Measurements from ENCODE around the gene HAT1. TPM values are rescaled to one million over a fixed set of nuclear protein-coding genes. Genes with fewer than 3 reads are reported as not detected.
"Not testable (repeated sequence)": the region's sequence is repeated elsewhere in the genome, so short reads cannot be mapped to it uniquely, and the experiment has no call there.

Gene HAT1
- total RNA-seq, 1 experiment from 2014 or later, result 56.8 TPM

DNA sequence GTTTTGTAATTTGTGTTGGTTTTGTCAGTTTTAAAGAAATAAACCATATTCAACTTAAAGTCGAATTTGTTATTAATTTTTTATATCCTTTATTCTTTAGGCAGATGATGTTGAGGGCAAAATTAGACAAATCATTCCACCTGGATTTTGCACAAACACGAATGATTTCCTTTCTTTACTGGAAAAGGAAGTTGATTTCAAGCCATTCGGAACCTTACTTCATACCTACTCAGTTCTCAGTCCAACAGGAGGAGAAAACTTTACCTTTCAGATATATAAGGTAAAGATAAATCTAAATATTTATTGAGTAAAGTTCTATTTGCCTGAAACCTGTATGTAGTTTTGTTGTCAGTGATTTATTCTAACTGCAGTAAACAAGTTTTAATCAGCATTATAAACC is 43.0 kb downstream of the HAT1 start:
- Histone ChIP-seq H3K4me3 (ENCODE audit: low read length) (no peak overlapping the region), H3K4me1 (ENCODE audit: low read length) (no peaks in the 10 kb centered on the region; the same call in 1 of the 2 replicates), H3K36me3 (ENCODE audit: insufficient read depth, low read length) (peaks cover 43% of the 10 kb centered on the region), H3K9ac (ENCODE audit: low read length) (no peak overlapping the region), H3K79me2 (ENCODE audit: low read length) (peaks cover 50% of the 10 kb centered on the region), H3K27ac (ENCODE audit: low read length) (no peak overlapping the region), H3K27me3 (ENCODE audit: low read length) (no peaks in the 10 kb centered on the region), H2AFZ (ENCODE audit: low read length) (no peak overlapping the region), H4K20me1 (ENCODE audit: insufficient read depth, low read depth, low read length) (no peaks in the 10 kb centered on the region), H3K9me2 (replicated peaks; ENCODE audit: insufficient read depth, low read length) (no peaks in the 10 kb centered on the region), H3K4me2 (ENCODE audit: low read depth, low read length, poor library complexity, severe bottlenecking) (no peak overlapping the region), H3K9me3 (ENCODE audit: low read length) (no peaks in the 10 kb centered on the region)
- no peak for DNase-seq

DNA sequence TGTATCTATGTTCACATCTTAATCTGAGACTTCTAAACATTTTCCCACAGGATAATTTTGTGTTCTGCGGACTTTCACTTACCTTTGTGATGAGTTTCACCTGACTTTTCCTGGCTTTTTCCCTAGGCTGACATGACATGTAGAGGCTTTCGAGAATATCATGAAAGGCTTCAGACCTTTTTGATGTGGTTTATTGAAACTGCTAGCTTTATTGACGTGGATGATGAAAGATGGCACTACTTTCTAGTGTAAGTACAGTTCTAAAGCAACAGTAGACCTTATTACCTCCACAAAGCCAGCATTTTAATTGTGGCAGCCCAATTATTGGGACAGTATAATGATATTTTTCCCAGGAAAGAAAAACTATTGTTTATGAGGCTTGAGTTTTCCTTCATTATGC is 43.4 kb downstream of the HAT1 start:
- H3K9me2 ChIP-seq (replicated peaks; ENCODE audit: insufficient read depth, low read length), result no peaks in the 10 kb centered on the region
- no peak overlapping the region for H3K27ac ChIP-seq (ENCODE audit: low read length)
- H3K27me3 ChIP-seq (ENCODE audit: low read length), result no peaks in the 10 kb centered on the region
- H4K20me1 ChIP-seq (ENCODE audit: insufficient read depth, low read depth, low read length), result no peaks in the 10 kb centered on the region
- H3K4me3 ChIP-seq (ENCODE audit: low read length), result no peak overlapping the region
- no peaks in the 10 kb centered on the region; the same call in 1 of the 2 replicates for H3K4me1 ChIP-seq (ENCODE audit: low read length)
- peaks cover 43% of the 10 kb centered on the region for H3K36me3 ChIP-seq (ENCODE audit: insufficient read depth, low read length)
- DNase-seq, result no peak
- H3K9ac ChIP-seq (ENCODE audit: low read length), result no peak overlapping the region
- no peak overlapping the region for H3K4me2 ChIP-seq (ENCODE audit: low read depth, low read length, poor library complexity, severe bottlenecking)
- H3K79me2 ChIP-seq (ENCODE audit: low read length), result peaks cover 46% of the 10 kb centered on the region
- no peak overlapping the region for H2AFZ ChIP-seq (ENCODE audit: low read length)
- no peaks in the 10 kb centered on the region for H3K9me3 ChIP-seq (ENCODE audit: low read length)

DNA sequence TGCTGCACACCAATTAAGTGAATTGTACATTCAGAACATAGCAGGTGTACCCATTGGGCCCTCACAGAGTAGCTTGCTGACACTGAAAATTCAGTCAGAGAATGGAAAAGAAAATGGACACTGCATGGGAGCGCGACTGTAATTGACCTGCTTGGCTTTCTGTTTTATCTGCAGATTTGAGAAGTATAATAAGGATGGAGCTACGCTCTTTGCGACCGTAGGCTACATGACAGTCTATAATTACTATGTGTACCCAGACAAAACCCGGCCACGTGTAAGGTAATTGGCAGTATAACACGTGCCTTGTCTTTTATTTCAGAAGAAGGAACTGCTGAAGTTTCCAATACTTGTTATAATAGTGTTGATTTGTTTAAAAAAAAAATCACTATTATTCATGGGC is 44.0 kb downstream of the HAT1 start:
- Histone ChIP-seq H3K27me3 (ENCODE audit: low read length) (no peaks in the 10 kb centered on the region), H3K9me2 (replicated peaks; ENCODE audit: insufficient read depth, low read length) (no peaks in the 10 kb centered on the region), H3K36me3 (ENCODE audit: insufficient read depth, low read length) (peaks cover 43% of the 10 kb centered on the region), H3K27ac (ENCODE audit: low read length) (no peak overlapping the region), H3K4me3 (ENCODE audit: low read length) (no peak overlapping the region), H3K4me1 (ENCODE audit: low read length) (no peaks in the 10 kb centered on the region; the same call in 1 of the 2 replicates), H3K9me3 (ENCODE audit: low read length) (no peaks in the 10 kb centered on the region), H4K20me1 (ENCODE audit: insufficient read depth, low read depth, low read length) (no peaks in the 10 kb centered on the region), H3K79me2 (ENCODE audit: low read length) (peaks cover 40% of the 10 kb centered on the region), H3K4me2 (ENCODE audit: low read depth, low read length, poor library complexity, severe bottlenecking) (no peak overlapping the region), H3K9ac (ENCODE audit: low read length) (no peak overlapping the region), H2AFZ (ENCODE audit: low read length) (no peak overlapping the region)
- DNase-seq, result no peak

DNA sequence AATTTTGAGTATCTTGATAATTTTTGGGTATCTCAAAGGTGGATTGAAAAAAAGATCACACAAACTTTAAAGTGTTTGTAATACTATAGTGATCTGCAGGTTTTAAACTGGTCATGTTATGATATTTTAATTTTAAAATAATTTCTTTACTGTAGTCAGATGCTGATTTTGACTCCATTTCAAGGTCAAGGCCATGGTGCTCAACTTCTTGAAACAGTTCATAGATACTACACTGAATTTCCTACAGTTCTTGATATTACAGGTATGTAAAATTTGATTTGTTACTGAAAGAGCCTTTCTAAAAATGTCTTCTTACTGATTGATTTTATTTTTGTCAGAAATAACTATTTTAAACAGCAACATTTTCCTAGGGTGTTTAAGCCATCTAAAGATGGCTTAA is 44.4 kb downstream of the HAT1 start:
- no peak overlapping the region for H2AFZ ChIP-seq (ENCODE audit: low read length)
- H3K4me2 ChIP-seq (ENCODE audit: low read depth, low read length, poor library complexity, severe bottlenecking), result no peak overlapping the region
- no peak overlapping the region for H3K9ac ChIP-seq (ENCODE audit: low read length)
- no peak for DNase-seq
- H3K36me3 ChIP-seq (ENCODE audit: insufficient read depth, low read length), result peaks cover 43% of the 10 kb centered on the region
- no peak overlapping the region for H3K27ac ChIP-seq (ENCODE audit: low read length)
- no peaks in the 10 kb centered on the region for H3K9me3 ChIP-seq (ENCODE audit: low read length)
- no peaks in the 10 kb centered on the region for H3K9me2 ChIP-seq (replicated peaks; ENCODE audit: insufficient read depth, low read length)
- H4K20me1 ChIP-seq (ENCODE audit: insufficient read depth, low read depth, low read length), result no peaks in the 10 kb centered on the region
- no peak overlapping the region for H3K4me3 ChIP-seq (ENCODE audit: low read length)
- H3K79me2 ChIP-seq (ENCODE audit: low read length), result peaks cover 36% of the 10 kb centered on the region
- no peaks in the 10 kb centered on the region; the same call in 1 of the 2 replicates for H3K4me1 ChIP-seq (ENCODE audit: low read length)
- H3K27me3 ChIP-seq (ENCODE audit: low read length), result no peaks in the 10 kb centered on the region

DNA sequence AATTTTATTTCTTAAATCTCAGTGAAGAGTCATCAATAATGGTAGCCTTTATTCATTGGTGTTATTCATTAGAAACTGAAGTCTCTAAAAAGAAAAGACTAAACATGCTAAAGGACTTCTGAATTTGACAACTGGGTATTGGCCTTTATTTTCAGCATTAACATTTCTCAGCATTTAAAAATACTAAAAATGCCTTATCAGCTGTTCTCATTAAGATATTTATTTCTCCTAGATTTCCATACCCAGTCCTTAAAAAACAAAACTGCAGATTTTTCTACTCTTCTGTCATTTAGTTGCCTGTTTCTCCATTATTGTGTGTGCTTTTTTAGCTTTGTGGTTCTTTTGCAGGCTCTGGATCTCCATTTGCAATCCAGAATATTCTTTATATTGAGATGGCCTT is 46.2 kb downstream of the HAT1 start:
- Histone ChIP-seq H3K27ac (ENCODE audit: low read length) (no peak overlapping the region), H3K9ac (ENCODE audit: low read length) (no peak overlapping the region), H3K9me3 (ENCODE audit: low read length) (no peaks in the 10 kb centered on the region), H3K4me1 (ENCODE audit: low read length) (no peaks in the 10 kb centered on the region; the same call in 1 of the 2 replicates), H2AFZ (ENCODE audit: low read length) (no peak overlapping the region), H3K36me3 (ENCODE audit: insufficient read depth, low read length) (peaks cover 43% of the 10 kb centered on the region), H3K79me2 (ENCODE audit: low read length) (peaks cover 22% of the 10 kb centered on the region), H3K9me2 (replicated peaks; ENCODE audit: insufficient read depth, low read length) (no peaks in the 10 kb centered on the region), H4K20me1 (ENCODE audit: insufficient read depth, low read depth, low read length) (no peaks in the 10 kb centered on the region), H3K4me2 (ENCODE audit: low read depth, low read length, poor library complexity, severe bottlenecking) (no peak overlapping the region), H3K27me3 (ENCODE audit: low read length) (no peaks in the 10 kb centered on the region), H3K4me3 (ENCODE audit: low read length) (no peak overlapping the region)
- DNase-seq, result no peak

DNA sequence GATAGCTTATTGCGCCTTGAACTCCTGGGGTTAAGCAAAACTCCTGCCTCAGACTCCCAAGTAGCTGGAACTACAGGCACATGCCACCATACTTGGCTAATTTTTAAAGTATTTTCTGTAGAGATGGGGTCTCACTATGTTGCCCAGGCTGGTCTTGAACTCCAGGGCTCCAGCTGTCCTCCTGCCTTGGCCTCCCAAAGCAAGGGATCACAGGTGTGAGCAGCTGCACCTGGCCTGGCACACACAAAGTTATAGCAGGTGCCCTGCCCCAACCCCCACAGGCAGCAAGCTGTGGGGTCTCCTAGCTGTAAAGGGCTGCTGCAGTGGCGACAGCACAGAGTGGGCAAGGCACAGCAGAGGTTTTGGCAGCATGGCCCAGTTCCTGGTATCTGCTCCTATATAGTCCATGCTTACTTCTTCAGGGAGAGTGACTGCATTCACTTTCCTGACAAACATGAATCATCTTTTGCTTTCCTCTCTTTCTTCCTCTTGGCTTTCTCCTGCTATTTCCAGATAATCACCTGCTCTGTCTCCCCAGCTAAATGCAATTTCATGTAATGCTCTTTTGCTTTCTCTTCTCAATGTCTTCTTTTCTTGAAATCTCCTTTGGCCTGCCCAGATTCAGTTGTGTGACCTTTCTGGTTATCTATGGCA is 50.2 kb downstream of the HAT1 start:
- H3K9ac ChIP-seq (ENCODE audit: low read length), result no peak overlapping the region
- H3K79me2 ChIP-seq (ENCODE audit: low read length), result peaks cover 11% of the 10 kb centered on the region
- H2AFZ ChIP-seq (ENCODE audit: low read length), result no peak overlapping the region
- H3K4me1 ChIP-seq (ENCODE audit: low read length), result no peaks in the 10 kb centered on the region; the same call in 1 of the 2 replicates
- H3K27ac ChIP-seq (ENCODE audit: low read length), result no peak overlapping the region
- H3K4me3 ChIP-seq (ENCODE audit: low read length), result no peak overlapping the region
- H3K9me2 ChIP-seq (replicated peaks; ENCODE audit: insufficient read depth, low read length), result no peaks in the 10 kb centered on the region
- H3K4me2 ChIP-seq (ENCODE audit: low read depth, low read length, poor library complexity, severe bottlenecking), result no peak overlapping the region
- no peaks in the 10 kb centered on the region for H3K9me3 ChIP-seq (ENCODE audit: low read length)
- DNase-seq, result no peak
- H3K27me3 ChIP-seq (ENCODE audit: low read length), result no peaks in the 10 kb centered on the region
- no peaks in the 10 kb centered on the region for H4K20me1 ChIP-seq (ENCODE audit: insufficient read depth, low read depth, low read length)
- H3K36me3 ChIP-seq (ENCODE audit: insufficient read depth, low read length), result peaks cover 38% of the 10 kb centered on the region; the same call in 1 of the 2 replicates

DNA sequence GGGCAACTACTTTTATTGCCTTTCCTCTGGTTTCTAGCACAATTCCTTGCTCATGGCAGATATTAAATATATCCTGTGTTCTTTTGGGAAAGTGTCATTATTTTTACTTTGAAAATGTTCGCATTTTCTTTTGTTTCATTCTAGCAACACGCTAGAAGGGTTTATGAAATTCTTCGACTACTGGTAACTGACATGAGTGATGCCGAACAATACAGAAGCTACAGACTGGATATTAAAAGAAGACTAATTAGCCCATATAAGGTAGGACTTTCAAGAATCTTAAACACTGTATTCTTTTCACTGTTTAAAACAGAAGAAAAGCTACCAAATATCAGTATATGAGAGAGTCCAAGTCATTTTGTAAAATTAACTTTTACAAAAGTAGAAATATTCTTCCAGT is 56.8 kb downstream of the HAT1 start:
- no peaks in the 10 kb centered on the region for H3K9me3 ChIP-seq (ENCODE audit: low read length)
- no peaks in the 10 kb centered on the region for H3K9me2 ChIP-seq (replicated peaks; ENCODE audit: insufficient read depth, low read length)
- no peaks in the 10 kb centered on the region for H4K20me1 ChIP-seq (ENCODE audit: insufficient read depth, low read depth, low read length)
- no peaks in the 10 kb centered on the region for H3K27me3 ChIP-seq (ENCODE audit: low read length)
- no peak overlapping the region for H3K27ac ChIP-seq (ENCODE audit: low read length)
- no peak for DNase-seq
- no peak overlapping the region for H3K9ac ChIP-seq (ENCODE audit: low read length)
- no peak overlapping the region for H2AFZ ChIP-seq (ENCODE audit: low read length)
- no peak overlapping the region for H3K4me2 ChIP-seq (ENCODE audit: low read depth, low read length, poor library complexity, severe bottlenecking)
- peaks cover 16% of the 10 kb centered on the region for H3K79me2 ChIP-seq (ENCODE audit: low read length)
- peaks cover 50% of the 10 kb centered on the region for H3K36me3 ChIP-seq (ENCODE audit: insufficient read depth, low read length)
- H3K4me3 ChIP-seq (ENCODE audit: low read length), result no peak overlapping the region
- no peaks in the 10 kb centered on the region for H3K4me1 ChIP-seq (ENCODE audit: low read length)

DNA sequence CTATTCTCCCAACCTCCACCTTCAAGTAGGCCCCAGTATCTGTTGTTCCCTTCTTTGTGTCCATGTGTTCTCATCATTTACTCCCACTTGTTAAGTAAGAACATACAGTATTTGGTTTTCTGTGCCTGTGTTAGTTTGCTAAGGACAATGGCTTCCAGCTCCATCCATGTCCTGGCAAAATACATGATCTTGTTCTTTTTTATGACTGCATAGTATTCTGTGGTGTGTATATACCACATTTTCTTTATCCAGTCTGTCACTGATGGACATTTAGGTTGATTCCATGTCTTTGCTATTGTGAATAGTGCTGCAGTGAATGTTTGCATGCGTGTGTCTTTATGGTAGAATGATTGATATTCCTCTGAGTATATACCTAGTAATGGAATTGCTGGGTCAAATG is 61.7 kb downstream of the HAT1 start:
- H3K9me3 ChIP-seq (ENCODE audit: low read length); H3K4me2 ChIP-seq (ENCODE audit: low read depth, low read length, poor library complexity, severe bottlenecking); H3K79me2 ChIP-seq (ENCODE audit: low read length); H3K27me3 ChIP-seq (ENCODE audit: low read length); H3K9ac ChIP-seq (ENCODE audit: low read length); H3K4me1 ChIP-seq (ENCODE audit: low read length); DNase-seq; H4K20me1 ChIP-seq (ENCODE audit: insufficient read depth, low read depth, low read length); H3K9me2 ChIP-seq (replicated peaks; ENCODE audit: insufficient read depth, low read length); H2AFZ ChIP-seq (ENCODE audit: low read length); H3K27ac ChIP-seq (ENCODE audit: low read length); H3K4me3 ChIP-seq (ENCODE audit: low read length): not testable (repeated sequence)
- H3K36me3 ChIP-seq (ENCODE audit: insufficient read depth, low read length), result peaks cover 22% of the 10 kb centered on the region; the same call in 1 of the 2 replicates
